PC-3 (cell line): ENCODE data around the gene STX4.

Experiments
- CTCF ChIP-seq: fragments of 300-600 bp; sonication (generic); conservative IDR thresholded peaks from 2 replicates; pipeline ENCODE4 v1.5.1; 2017; ENCODE audit warnings: antibody characterized with exemption, low read depth, mild to moderate bottlenecking, low read length
- EZH2phosphoT487 ChIP-seq: fragments of 300-600 bp; sonication (generic); IDR thresholded peaks from 2 replicates; pipeline ENCODE4 v1.6.1; 2018; ENCODE audit warnings: mild to moderate bottlenecking, antibody characterized with exemption, low read length, borderline replicate concordance

- TF ChIP-seq CTCF: no peak
- no peak for TF ChIP-seq EZH2phosphoT487
These were observed 47.5 kb downstream of the STX4 start for GRCh38 chr16:31080756-31081419.
